HCT116 (cell line): Measurements from ENCODE around the gene GATA3. TPM values are rescaled to one million over a fixed set of nuclear protein-coding genes. Genes with fewer than 3 reads are reported as not detected.

Experiments used
- ATAC-seq: fragments of 200-7000 bp; cut with Tn5 transposase; 2 replicates; pipeline ENCODE4 v1.9.1; 2020; ENCODE audit warnings: mild to moderate bottlenecking, moderate library complexity
- BruUV-seq: library from RNA; stranded (reverse); fragments of 400-500 nt; replicated peaks from 2 replicates; lab custom pipeline; 2021; lab: Mats Ljungman, UMichigan
- CTCF ChIA-PET: fragments of 300-600 bp; sonication (Branson Sonifier 250); formaldehyde crosslinking; loops from one replicate; lab custom pipeline; 2021; ENCODE audit warnings: antibody characterized with exemption; lab: Charles Lee
- POLR2A ChIA-PET: fragments of 300-600, 350-600 bp; sonication (Branson Sonifier 250); formaldehyde crosslinking; loops from one replicate; lab custom pipeline; 2021; ENCODE audit warnings: antibody characterized with exemption; lab: Charles Lee
- RAD21 ChIA-PET, 2 experiments: fragments of 300-600 bp; sonication (Branson Sonifier 250); formaldehyde crosslinking; loops; one replicate each; lab custom pipeline; 2023; ENCODE audit warnings: low total read pairs in 2 of 2; ENCODE audit not compliant: uncharacterized antibody in 2 of 2, unreplicated experiment in 2 of 2, low non-redundant PET in 1 of 2; lab: Charles Lee
- DNase-seq: peaks from one replicate; pipeline ENCODE4 v3.0.0-alpha.2; 2010; ENCODE audit warnings: low read depth, low spot score
- H2AFZ ChIP-seq: fragments of 200-600 bp; shearing (Covaris generic), sonication (generic); 2 replicates; pipeline ENCODE4 v1.6.1; 2017; ENCODE audit warnings: low read depth, mixed run types, mixed read lengths, antibody characterized with exemption, low read length; ENCODE audit not compliant: poor library complexity, severe bottlenecking
- H3K27ac ChIP-seq: 2 replicates; pipeline ENCODE4 v1.5.1; 2012; ENCODE audit warnings: low read depth, low read length
- H3K27me3 ChIP-seq: fragments of 200-600 bp; sonication (generic); 2 replicates; pipeline ENCODE4 v1.6.1; 2016; ENCODE audit warnings: mixed run types, low read length, mixed read lengths; ENCODE audit not compliant: insufficient read depth
- H3K36me3 ChIP-seq, 2 experiments: fragments of 200-500 bp in 1 of 2; fragments of 200-600 bp in 1 of 2; sonication (Bioruptor generic) in 1 of 2; sonication (generic) in 1 of 2; 2 replicates each; pipeline versions ENCODE4 v1.5.1 to v1.6.1; 2014 to 2016; ENCODE audit warnings: low read length in 2 of 2, inconsistent platforms in 1 of 2, mixed read lengths in 1 of 2, mixed run types in 1 of 2; ENCODE audit not compliant: insufficient read depth in 2 of 2, control insufficient read depth in 1 of 2
- H3K4me1 ChIP-seq, 2 experiments: fragments of 200-600 bp in 1 of 2; sonication (generic) in 1 of 2; 2 replicates each; pipeline versions ENCODE4 v1.5.1 to v1.6.1; 2012 to 2017; ENCODE audit warnings: low read length in 2 of 2, inconsistent platforms in 1 of 2, mild to moderate bottlenecking in 1 of 2, mixed read lengths in 1 of 2, mixed run types in 1 of 2, moderate library complexity in 1 of 2; ENCODE audit not compliant: insufficient read depth in 2 of 2, control insufficient read depth in 1 of 2
- H3K4me2 ChIP-seq: fragments of 200-600 bp; sonication (generic); 2 replicates; pipeline ENCODE4 v1.6.1; 2017; ENCODE audit warnings: mixed run types, low read length, mixed read lengths
- H3K4me3 ChIP-seq, 2 experiments: fragments of 200-600 bp in 1 of 2; sonication (generic) in 1 of 2; replicated peaks in 1 of 2; 2 replicates each; pipeline ENCODE4 v1.5.1; 2011 to 2016; ENCODE audit warnings: low read length in 2 of 2, control low read depth in 1 of 2, low read depth in 1 of 2, mild to moderate bottlenecking in 1 of 2, mixed read lengths in 1 of 2, mixed run types in 1 of 2
- H3K79me2 ChIP-seq: fragments of 200-600 bp; sonication (generic); 2 replicates; pipeline ENCODE4 v1.6.1; 2017; ENCODE audit warnings: mild to moderate bottlenecking, mixed run types, low read length, moderate library complexity, mixed read lengths; ENCODE audit not compliant: insufficient read depth
- H3K9ac ChIP-seq: fragments of 200-600 bp; sonication (generic); 2 replicates; pipeline ENCODE4 v1.6.1; 2016; ENCODE audit warnings: low read length, mixed read lengths
- H3K9me2 ChIP-seq: fragments of 200-600 bp; sonication (generic), shearing (Covaris generic); 2 replicates; pipeline ENCODE4 v1.6.1; 2017; ENCODE audit warnings: mixed run types, mild to moderate bottlenecking, moderate library complexity; ENCODE audit not compliant: insufficient read depth
- H3K9me3 ChIP-seq, 2 experiments: fragments of 200-500 bp in 1 of 2; fragments of 200-600 bp in 1 of 2; sonication (Bioruptor generic) in 1 of 2; sonication (generic) in 1 of 2; 2 replicates each; pipeline ENCODE4 v1.6.1; 2014 to 2017; ENCODE audit warnings: low read length in 2 of 2, mixed read lengths in 2 of 2, inconsistent platforms in 1 of 2, low read depth in 1 of 2, mild to moderate bottlenecking in 1 of 2, mixed run types in 1 of 2, moderate library complexity in 1 of 2; ENCODE audit not compliant: control insufficient read depth in 1 of 2, insufficient read depth in 1 of 2
- H4K20me1 ChIP-seq: fragments of 200-600 bp; sonication (generic), shearing (Covaris generic); 2 replicates; pipeline ENCODE4 v1.6.1; 2017; ENCODE audit warnings: mixed run types, mild to moderate bottlenecking, moderate library complexity; ENCODE audit not compliant: insufficient read depth
- ATF3 ChIP-seq: IDR thresholded peaks from 2 replicates; pipeline ENCODE4 v1.6.1; 2012
- CBX3 ChIP-seq: IDR thresholded peaks from 2 replicates; pipeline ENCODE4 v1.6.1; 2012; ENCODE audit warnings: low read depth
- CEBPB ChIP-seq: IDR thresholded peaks from 2 replicates; pipeline ENCODE4 v1.6.1; 2012; ENCODE audit warnings: low read depth
- CTCF ChIP-seq, 3 experiments: fragments of 200-600 bp in 1 of 3; sonication (generic) in 1 of 3; IDR thresholded peaks in 2 of 3; conservative IDR thresholded peaks in 1 of 3; 2 replicates each; pipeline ENCODE4 v1.5.1; 2012 to 2017; ENCODE audit warnings: low read depth in 2 of 3, low read length in 2 of 3, antibody characterized with exemption in 1 of 3, borderline replicate concordance in 1 of 3, control low read depth in 1 of 3, mild to moderate bottlenecking in 1 of 3, mixed read lengths in 1 of 3, mixed run types in 1 of 3, moderate library complexity in 1 of 3; ENCODE audit not compliant: insufficient read depth in 1 of 3
- EGR1 ChIP-seq: IDR thresholded peaks from 2 replicates; pipeline ENCODE4 v1.6.1; 2012; ENCODE audit warnings: low read depth
- JUND ChIP-seq: IDR thresholded peaks from 2 replicates; pipeline ENCODE4 v1.6.1; 2012
- POLR2AphosphoS5 ChIP-seq: IDR thresholded peaks from 2 replicates; pipeline ENCODE4 v1.6.1; 2011; ENCODE audit warnings: mild to moderate bottlenecking, low read depth, low read length, moderate library complexity
- RAD21 ChIP-seq: IDR thresholded peaks from 2 replicates; pipeline ENCODE4 v1.6.1; 2012; ENCODE audit warnings: low read depth, mild to moderate bottlenecking
- REST ChIP-seq: IDR thresholded peaks from 2 replicates; pipeline ENCODE4 v1.6.1; 2012; ENCODE audit warnings: low read depth
- SP1 ChIP-seq: IDR thresholded peaks from 2 replicates; pipeline ENCODE4 v1.6.1; 2012; ENCODE audit warnings: low read depth
- SRF ChIP-seq: IDR thresholded peaks from 2 replicates; pipeline ENCODE4 v1.6.1; 2012; ENCODE audit warnings: low read depth
- TCF7L2 ChIP-seq: IDR thresholded peaks from 2 replicates; pipeline ENCODE4 v1.7.0; 2011; ENCODE audit warnings: borderline replicate concordance, inconsistent platforms; ENCODE audit not compliant: insufficient read depth, insufficient read length; ENCODE audit errors: extremely low read depth
- ZFX ChIP-seq: fragments of 450-650 bp; IDR thresholded peaks from 2 replicates; pipeline ENCODE4 v1.6.1; 2017
- intact Hi-C: fragments of 100-400 bp; cut with micrococcal nuclease; formaldehyde crosslinking; loops from 2 replicates; pipeline ENCODE4 v1.10.0; 2022
- total RNA-seq: library from RNA; stranded (reverse); gene quantifications from one replicate; pipeline ENCODE4 v1.2.1, GENCODE V29; 2021; ENCODE audit not compliant: unreplicated experiment
- TF ChIP-seq, protein P1 (sequence below): IDR thresholded peaks from 2 replicates; pipeline ENCODE4 v1.6.1; 2011; ENCODE audit warnings: mild to moderate bottlenecking, low read length, moderate library complexity; ENCODE audit not compliant: insufficient replicate concordance; ENCODE audit errors: extremely low read depth

GATA3 gene
- total RNA-seq, 1 experiment from 2014 or later, result 2.7 TPM

GRCh38 chr10:8088504-8088903 is 34.0 kb downstream of the GATA3 start:
- intact Hi-C loops, result no loop called here
- DNase-seq (no peak), ATAC-seq (no peak)
- TF ChIP-seq CBX3 (no peak), TCF7L2 (no peak), CEBPB (no peak)
- Histone ChIP-seq H3K9me3 (no peaks in the 10 kb centered on the region), H3K9me2 (no peaks in the 10 kb centered on the region), H3K27ac (no peak overlapping the region), H3K4me2 (no peak overlapping the region), H3K9ac (no peak overlapping the region), H3K4me1 (no peaks in the 10 kb centered on the region), H2AFZ (no peak overlapping the region), H4K20me1 (no peaks in the 10 kb centered on the region), H3K27me3 (0 out of 2 replicates have a peak, but pooled peaks cover 4% of the 10 kb centered on the region), H3K4me3 (no peak overlapping the region), H3K36me3 (no peaks in the 10 kb centered on the region), H3K79me2 (no peaks in the 10 kb centered on the region)
- ChIA-PET CTCF (no interaction called here), RAD21 (no interaction called here), POLR2A (no interaction called here)
- BruUV-seq, result no TSS peak

DNA sequence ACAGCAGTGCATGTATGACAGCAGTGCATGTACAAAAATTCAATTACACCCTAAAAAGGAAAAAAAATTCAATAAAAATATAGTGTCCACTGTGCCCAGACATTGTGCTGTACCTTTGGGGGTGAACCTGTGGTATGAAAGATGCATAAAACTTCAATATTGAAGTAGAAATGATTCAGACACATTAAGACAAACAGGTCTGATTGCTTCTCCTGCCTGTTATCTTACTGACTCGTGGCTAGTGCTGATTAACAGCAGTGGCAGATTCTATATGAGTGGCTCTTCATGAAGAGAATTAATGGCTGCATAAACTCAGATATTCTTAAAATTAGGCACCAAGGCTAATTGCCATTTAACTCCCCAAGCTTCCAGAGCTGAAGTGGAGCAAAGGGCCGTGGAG is 37.9 kb downstream of the GATA3 start:
- ATAC-seq (no peak), DNase-seq (no peak)
- Histone ChIP-seq H3K79me2 (no peaks in the 10 kb centered on the region), H3K9ac (no peak overlapping the region), H4K20me1 (no peaks in the 10 kb centered on the region), H3K27me3 (0 out of 2 replicates have a peak, but pooled peaks cover 2% of the 10 kb centered on the region), H3K36me3 (no peaks in the 10 kb centered on the region), H3K9me3 (no peaks in the 10 kb centered on the region), H3K27ac (no peak overlapping the region), H3K9me2 (no peaks in the 10 kb centered on the region), H3K4me2 (no peak overlapping the region), H2AFZ (no peak overlapping the region), H3K4me1 (no peaks in the 10 kb centered on the region), H3K4me3 (no peak overlapping the region)
- BruUV-seq, result no TSS peak
- RAD21 ChIA-PET, result no interaction called here
- intact Hi-C loops, result no loop called here
- POLR2A ChIA-PET, result no interaction called here
- CTCF ChIA-PET, result no interaction called here
- TF ChIP-seq JUND (no peak), CEBPB (no peak), POLR2AphosphoS5 (no peak), RAD21 (no peak), ZFX (no peak), REST (no peak), SP1 (no peak), EGR1 (no peak), ATF3 (no peak), CTCF (IDR thresholded peaks at IDR 0.05 in 2 of 3, conservative IDR thresholded peaks at IDR 0.05 in 1 of 3; ENCODE audit: borderline replicate concordance in 1 of 3, insufficient read depth in 1 of 3, low read depth in 2 of 3, low read length in 2 of 3) (no peak), SRF (no peak)
- TF ChIP-seq, protein P1, sequence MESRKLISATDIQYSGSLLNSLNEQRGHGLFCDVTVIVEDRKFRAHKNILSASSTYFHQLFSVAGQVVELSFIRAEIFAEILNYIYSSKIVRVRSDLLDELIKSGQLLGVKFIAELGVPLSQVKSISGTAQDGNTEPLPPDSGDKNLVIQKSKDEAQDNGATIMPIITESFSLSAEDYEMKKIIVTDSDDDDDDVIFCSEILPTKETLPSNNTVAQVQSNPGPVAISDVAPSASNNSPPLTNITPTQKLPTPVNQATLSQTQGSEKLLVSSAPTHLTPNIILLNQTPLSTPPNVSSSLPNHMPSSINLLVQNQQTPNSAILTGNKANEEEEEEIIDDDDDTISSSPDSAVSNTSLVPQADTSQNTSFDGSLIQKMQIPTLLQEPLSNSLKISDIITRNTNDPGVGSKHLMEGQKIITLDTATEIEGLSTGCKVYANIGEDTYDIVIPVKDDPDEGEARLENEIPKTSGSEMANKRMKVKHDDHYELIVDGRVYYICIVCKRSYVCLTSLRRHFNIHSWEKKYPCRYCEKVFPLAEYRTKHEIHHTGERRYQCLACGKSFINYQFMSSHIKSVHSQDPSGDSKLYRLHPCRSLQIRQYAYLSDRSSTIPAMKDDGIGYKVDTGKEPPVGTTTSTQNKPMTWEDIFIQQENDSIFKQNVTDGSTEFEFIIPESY, result no peak
